CD14-positive monocyte (primary cell): ENCODE measurements around the gene LEMD3. TPM values are rescaled to one million over a fixed set of nuclear protein-coding genes. Genes with fewer than 3 reads are reported as not detected.

Source experiments
- DNase-seq, 3 donors: peaks; one replicate each; pipeline ENCODE4 v3.0.0-alpha.2; 2011 to 2022
- H2AFZ ChIP-seq: 2 replicates; pipeline ENCODE4 v1.6.0; 2012; ENCODE audit warnings: mild to moderate bottlenecking, low read depth, low read length, inconsistent platforms; ENCODE audit not compliant: insufficient read depth, poor library complexity, severe bottlenecking
- H3K27ac ChIP-seq, 2 donors: 1 replicate in 1 of 2; 2 replicates in 1 of 2; pipeline ENCODE4 v1.5.1; 2012 to 2013; ENCODE audit warnings: low read length in 2 of 2, control low read depth in 1 of 2, inconsistent platforms in 1 of 2, low read depth in 1 of 2, mild to moderate bottlenecking in 1 of 2
- H3K27me3 ChIP-seq, 2 donors: one replicate each; pipeline versions ENCODE4 v1.6.0 to v1.6.1; 2011 to 2013; ENCODE audit warnings: low read length in 2 of 2; ENCODE audit not compliant: control insufficient read depth in 2 of 2, insufficient read depth in 2 of 2
- H3K36me3 ChIP-seq, 2 donors: replicated peaks in 1 of 2; 1 replicate in 1 of 2; 2 replicates in 1 of 2; pipeline versions ENCODE4 v1.5.1 to v1.6.1; 2012 to 2013; ENCODE audit warnings: low read length in 2 of 2, control low read depth in 1 of 2, inconsistent platforms in 1 of 2, mild to moderate bottlenecking in 1 of 2; ENCODE audit not compliant: insufficient read depth in 2 of 2, control insufficient read depth in 1 of 2
- H3K4me1 ChIP-seq, 2 donors: 1 replicate in 1 of 2; 2 replicates in 1 of 2; pipeline versions ENCODE4 v1.5.1 to v1.6.1; 2012 to 2013; ENCODE audit warnings: low read length in 2 of 2, control low read depth in 1 of 2, inconsistent platforms in 1 of 2, mild to moderate bottlenecking in 1 of 2, moderate library complexity in 1 of 2; ENCODE audit not compliant: insufficient read depth in 2 of 2, control insufficient read depth in 1 of 2
- H3K4me2 ChIP-seq: replicated peaks from 2 replicates; pipeline ENCODE3; 2012; ENCODE audit warnings: low read length, moderate library complexity, mild to moderate bottlenecking; ENCODE audit not compliant: poor library complexity, severe bottlenecking; ENCODE audit errors: extremely low read depth
- H3K4me3 ChIP-seq, 3 experiments: fragments of 200-600 bp in 1 of 3; sonication (generic) in 1 of 3; replicated peaks in 1 of 3; 1 replicate in 2 of 3; 2 replicates in 1 of 3; pipeline ENCODE4 v1.5.1; 2011 to 2013; ENCODE audit warnings: low read length in 3 of 3, mild to moderate bottlenecking in 3 of 3, control low read depth in 2 of 3, low read depth in 2 of 3, inconsistent platforms in 1 of 3, moderate library complexity in 1 of 3
- H3K79me2 ChIP-seq: 2 replicates; pipeline ENCODE4 v1.6.0; 2012; ENCODE audit warnings: mild to moderate bottlenecking, control low read depth, inconsistent platforms, low read length, moderate library complexity; ENCODE audit not compliant: insufficient read depth
- H3K9ac ChIP-seq: 2 replicates; pipeline ENCODE4 v1.6.0; 2017; ENCODE audit warnings: low read length, mild to moderate bottlenecking; ENCODE audit not compliant: insufficient read depth, poor library complexity, severe bottlenecking
- H3K9me3 ChIP-seq, 2 donors: replicated peaks in 1 of 2; 1 replicate in 1 of 2; 2 replicates in 1 of 2; pipeline versions ENCODE4 v1.5.1 to v1.6.1; 2012 to 2013; ENCODE audit warnings: low read length in 2 of 2, control low read depth in 1 of 2; ENCODE audit not compliant: control insufficient read depth in 1 of 2, insufficient read depth in 1 of 2
- H4K20me1 ChIP-seq: 2 replicates; pipeline ENCODE4 v1.6.0; 2012; ENCODE audit warnings: mild to moderate bottlenecking, low read length, control low read depth, moderate library complexity; ENCODE audit not compliant: insufficient read depth
- H3K27ac Mint-ChIP-seq, 7 donors: one replicate each; pipeline ENCODE4 v1.8.0; 2020; ENCODE audit warnings: mild to moderate bottlenecking in 7 of 7, mixed read lengths in 7 of 7, moderate library complexity in 6 of 7, inconsistent platforms in 2 of 7
- H3K27me3 Mint-ChIP-seq, 3 donors: one replicate each; pipeline ENCODE4 v1.8.0; 2021 to 2022; ENCODE audit warnings: low read depth in 3 of 3, mild to moderate bottlenecking in 3 of 3, mixed read lengths in 3 of 3, moderate library complexity in 3 of 3, inconsistent platforms in 1 of 3
- H3K36me3 Mint-ChIP-seq, 2 donors: one replicate each; pipeline ENCODE4 v1.8.0; 2020; ENCODE audit warnings: mixed read lengths in 2 of 2, inconsistent platforms in 1 of 2, mild to moderate bottlenecking in 1 of 2
- H3K4me1 Mint-ChIP-seq: one replicate; pipeline ENCODE4 v1.8.0; 2020; ENCODE audit warnings: mild to moderate bottlenecking, mixed read lengths
- H3K4me3 Mint-ChIP-seq, 2 donors: one replicate each; pipeline ENCODE4 v1.8.0; 2020; ENCODE audit warnings: mild to moderate bottlenecking in 2 of 2, mixed read lengths in 2 of 2, moderate library complexity in 1 of 2
- H3K9me3 Mint-ChIP-seq, 7 donors: one replicate each; pipeline ENCODE4 v1.8.0; 2020 to 2022; ENCODE audit warnings: mixed read lengths in 7 of 7, mild to moderate bottlenecking in 6 of 7, moderate library complexity in 6 of 7, inconsistent platforms in 2 of 7
- WGBS: methylation state at CpG from one replicate; pipeline ENCODE4 v1.1.5; 2013; ENCODE audit warnings: missing lambda C conversion rate; ENCODE audit not compliant: insufficient coverage; 5-methylcytosine and 5-hydroxymethylcytosine counted together
- intact Hi-C, 2 donors: fragments of 100-400 bp; cut with micrococcal nuclease; formaldehyde crosslinking; loops; one replicate each; pipeline versions ENCODE4 v1.15.0 to v1.15.1; 2023
- polyA plus RNA-seq, 3 donors: library from polyadenylated mRNA; depleted of rRNA in 1 of 3; unstranded in 2 of 3; stranded (reverse) in 1 of 3; fragments of 300-500 nt in 2 of 3; fragments of >200 nt in 1 of 3; fragmentation: Illumina TruSeq in 2 of 3; gene quantifications; 1 replicate in 2 of 3; 2 replicates in 1 of 3; pipeline ENCODE4 v1.2.3, GENCODE V29; 2012 to 2021
- TF ChIP-seq, protein P1 (sequence below): fragments of 200-600 bp; IDR thresholded peaks from one replicate; pipeline ENCODE4 v1.8.0; 2022; ENCODE audit warnings: antibody characterized with exemption, mild to moderate bottlenecking

The LEMD3 gene
- polyA plus RNA-seq, 3 donors = 11.3 to 12.3 (median 11.7) TPM

DNA sequence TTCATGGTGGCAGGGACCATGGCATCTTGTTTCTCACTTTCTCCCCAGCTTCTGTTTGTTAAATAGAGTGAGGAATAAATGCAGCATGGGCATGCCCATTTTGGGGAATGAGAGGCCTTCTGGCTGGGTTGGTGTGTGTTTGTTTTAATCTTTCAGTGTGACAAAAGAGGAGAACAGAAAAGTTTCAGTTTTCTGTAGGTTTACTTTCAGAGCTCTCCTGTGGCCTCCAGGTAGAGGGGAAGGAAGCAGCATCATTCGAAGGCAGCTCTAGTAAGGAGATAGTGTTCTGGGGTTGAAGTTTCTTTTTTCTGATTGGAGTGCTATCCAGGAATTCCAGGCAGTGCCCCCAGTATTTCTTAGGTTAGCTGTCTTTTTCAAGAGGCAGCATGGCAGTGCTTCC is 124.4 kb downstream of the LEMD3 start:
- TF ChIP-seq, protein P1, sequence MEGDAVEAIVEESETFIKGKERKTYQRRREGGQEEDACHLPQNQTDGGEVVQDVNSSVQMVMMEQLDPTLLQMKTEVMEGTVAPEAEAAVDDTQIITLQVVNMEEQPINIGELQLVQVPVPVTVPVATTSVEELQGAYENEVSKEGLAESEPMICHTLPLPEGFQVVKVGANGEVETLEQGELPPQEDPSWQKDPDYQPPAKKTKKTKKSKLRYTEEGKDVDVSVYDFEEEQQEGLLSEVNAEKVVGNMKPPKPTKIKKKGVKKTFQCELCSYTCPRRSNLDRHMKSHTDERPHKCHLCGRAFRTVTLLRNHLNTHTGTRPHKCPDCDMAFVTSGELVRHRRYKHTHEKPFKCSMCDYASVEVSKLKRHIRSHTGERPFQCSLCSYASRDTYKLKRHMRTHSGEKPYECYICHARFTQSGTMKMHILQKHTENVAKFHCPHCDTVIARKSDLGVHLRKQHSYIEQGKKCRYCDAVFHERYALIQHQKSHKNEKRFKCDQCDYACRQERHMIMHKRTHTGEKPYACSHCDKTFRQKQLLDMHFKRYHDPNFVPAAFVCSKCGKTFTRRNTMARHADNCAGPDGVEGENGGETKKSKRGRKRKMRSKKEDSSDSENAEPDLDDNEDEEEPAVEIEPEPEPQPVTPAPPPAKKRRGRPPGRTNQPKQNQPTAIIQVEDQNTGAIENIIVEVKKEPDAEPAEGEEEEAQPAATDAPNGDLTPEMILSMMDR = no peak
- Histone ChIP-seq H3K79me2 (peaks cover 25% of the 10 kb centered on the region), H3K27me3 (no peaks in the 10 kb centered on the region), H2AFZ (no peak overlapping the region), H3K9me3 (no peaks in the 10 kb centered on the region), H3K4me2 (no peak overlapping the region), H3K4me1 (no peaks in the 10 kb centered on the region), H3K36me3 (no peaks in the 10 kb centered on the region), H4K20me1 (no peaks in the 10 kb centered on the region), H3K9ac (no peak overlapping the region), H3K27ac (no peak overlapping the region), H3K4me3 (no peak overlapping the region)
- Mint-ChIP-seq H3K27me3 (peaks cover 0 to 3% (median 0%) of the 10 kb centered on the region in 3 donors), H3K4me3 (no peak overlapping the region), H3K27ac (no peak overlapping the region), H3K9me3 (no peaks in the 10 kb centered on the region), H3K4me1 (peaks cover 12% of the 10 kb centered on the region), H3K36me3 (no peaks in the 10 kb centered on the region)
- 50% methylated on average over 1 of the region's 1 CpG for WGBS
- no peak for DNase-seq
- intact Hi-C loops = no loop called here

DNA sequence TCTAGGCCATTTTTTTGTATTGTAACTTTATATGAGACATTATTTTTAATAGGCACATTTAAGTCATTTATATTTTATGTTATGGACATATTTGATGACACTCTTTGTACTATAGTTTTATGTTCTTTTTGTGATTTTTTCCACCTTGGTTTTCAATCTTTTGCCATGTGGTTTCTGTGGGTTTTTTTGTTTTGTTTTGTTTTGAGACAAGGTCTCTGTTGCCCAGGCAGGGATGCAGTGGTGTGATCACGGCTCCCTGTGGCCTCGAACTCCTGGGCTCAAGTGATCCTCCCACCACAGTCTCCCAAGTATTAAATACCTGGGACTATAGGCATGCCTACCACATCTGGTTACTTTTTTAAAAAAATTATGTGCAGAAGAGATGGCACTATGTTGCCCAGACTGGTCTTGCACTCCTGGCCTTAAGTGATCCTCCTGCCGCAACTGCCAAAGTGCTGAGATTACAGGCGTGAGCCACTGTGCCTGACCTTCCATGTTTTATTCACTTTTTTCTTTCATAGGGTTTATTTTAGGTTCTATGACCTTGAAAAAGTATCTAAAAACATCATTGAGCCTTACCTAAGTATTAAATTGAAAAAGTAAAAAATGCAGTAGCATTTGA is 125.4 kb downstream of the LEMD3 start:
- no peak overlapping the region for H3K4me3 Mint-ChIP-seq

More for the DNA sequence above, 125.4 kb downstream of the LEMD3 start:
- H3K79me2 ChIP-seq = peaks cover 31% of the 10 kb centered on the region
- Mint-ChIP-seq H3K9me3 (no peaks in the 10 kb centered on the region), H3K4me1 (peaks cover 15% of the 10 kb centered on the region), H3K36me3 (no peaks in the 10 kb centered on the region), H3K27me3 (peaks cover 0 to 3% (median 0%) of the 10 kb centered on the region in 3 donors), H3K27ac (no peak overlapping the region)
- no peaks in the 10 kb centered on the region for H3K27me3 ChIP-seq
- H3K36me3 ChIP-seq = no peaks in the 10 kb centered on the region
- no peaks in the 10 kb centered on the region for H3K4me1 ChIP-seq
- no peak overlapping the region for H3K27ac ChIP-seq
- TF ChIP-seq, protein P1 = no peak
- WGBS = 100% methylated on average over 1 of the region's 4 CpGs
- no peak overlapping the region for H3K9ac ChIP-seq
- H3K4me3 ChIP-seq = no peak overlapping the region
- no peaks in the 10 kb centered on the region for H4K20me1 ChIP-seq
- no peak overlapping the region for H2AFZ ChIP-seq
- no peak overlapping the region for H3K4me2 ChIP-seq
- intact Hi-C loops = no loop called here
- no peaks in the 10 kb centered on the region for H3K9me3 ChIP-seq
- DNase-seq = no peak
